GM10266 (cell line): ENCODE results near the gene QKI.

Experiments used
- DNase-seq: peaks from one replicate; pipeline ENCODE4 v3.0.0; 2012; ENCODE audit errors: extremely low spot score
- TF ChIP-seq, protein P1 (sequence below): IDR thresholded peaks from 2 replicates; pipeline ENCODE4 v1.5.1; 2012; ENCODE audit warnings: mild to moderate bottlenecking, low read depth; ENCODE audit not compliant: control insufficient read depth, insufficient read depth; ENCODE audit errors: missing control alignments

Gene QKI

DNA sequence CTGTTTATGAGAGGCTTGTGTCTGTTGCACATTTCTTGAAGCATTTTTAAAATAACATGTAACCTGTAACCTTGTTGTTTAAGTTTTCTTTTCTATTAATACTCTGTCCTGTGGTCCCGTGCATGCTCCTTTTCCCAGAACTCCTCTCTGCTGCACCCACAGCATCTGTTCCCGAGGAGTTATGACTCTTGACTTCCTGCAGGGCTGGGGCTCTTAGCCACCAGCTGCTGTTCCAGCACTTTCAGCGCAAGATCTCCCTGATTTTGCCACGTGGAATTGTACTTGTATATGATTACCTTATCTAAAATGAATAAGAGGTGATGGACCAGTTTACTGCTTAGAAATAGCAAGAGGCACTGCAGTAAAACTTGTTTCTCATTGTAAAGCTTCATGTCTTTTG, 150.6 kb downstream of the QKI start:
- DNase-seq, result no peak
- TF ChIP-seq, protein P1, sequence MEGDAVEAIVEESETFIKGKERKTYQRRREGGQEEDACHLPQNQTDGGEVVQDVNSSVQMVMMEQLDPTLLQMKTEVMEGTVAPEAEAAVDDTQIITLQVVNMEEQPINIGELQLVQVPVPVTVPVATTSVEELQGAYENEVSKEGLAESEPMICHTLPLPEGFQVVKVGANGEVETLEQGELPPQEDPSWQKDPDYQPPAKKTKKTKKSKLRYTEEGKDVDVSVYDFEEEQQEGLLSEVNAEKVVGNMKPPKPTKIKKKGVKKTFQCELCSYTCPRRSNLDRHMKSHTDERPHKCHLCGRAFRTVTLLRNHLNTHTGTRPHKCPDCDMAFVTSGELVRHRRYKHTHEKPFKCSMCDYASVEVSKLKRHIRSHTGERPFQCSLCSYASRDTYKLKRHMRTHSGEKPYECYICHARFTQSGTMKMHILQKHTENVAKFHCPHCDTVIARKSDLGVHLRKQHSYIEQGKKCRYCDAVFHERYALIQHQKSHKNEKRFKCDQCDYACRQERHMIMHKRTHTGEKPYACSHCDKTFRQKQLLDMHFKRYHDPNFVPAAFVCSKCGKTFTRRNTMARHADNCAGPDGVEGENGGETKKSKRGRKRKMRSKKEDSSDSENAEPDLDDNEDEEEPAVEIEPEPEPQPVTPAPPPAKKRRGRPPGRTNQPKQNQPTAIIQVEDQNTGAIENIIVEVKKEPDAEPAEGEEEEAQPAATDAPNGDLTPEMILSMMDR, result no peak

DNA sequence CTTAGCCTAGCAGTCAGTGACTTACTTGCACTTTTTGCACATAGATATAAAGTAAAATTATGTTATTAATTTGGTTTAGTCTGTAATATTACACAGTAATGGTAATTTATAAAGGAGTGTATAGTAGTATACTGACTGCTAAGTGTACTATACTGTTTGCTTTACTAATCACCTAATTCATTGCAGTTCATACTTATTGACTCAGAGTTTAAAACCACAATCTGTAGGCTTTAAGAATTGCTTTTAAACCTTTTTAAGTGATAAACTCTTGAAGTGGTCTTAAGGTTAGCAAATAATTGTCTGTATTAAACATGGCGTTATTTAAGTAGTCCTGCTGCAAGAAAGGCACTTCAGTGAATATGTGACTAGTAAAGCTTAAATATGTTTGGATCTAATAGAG, 151.5 kb downstream of the QKI start:
- no peak for DNase-seq
- TF ChIP-seq, protein P1, result no peak

GRCh38 chr6:163568275-163568674, 153.8 kb downstream of the QKI start:
- TF ChIP-seq, protein P1, result no peak
- DNase-seq, result no peak

- no peak for DNase-seq
- TF ChIP-seq, protein P1, result no peak
Observed at GRCh38 chr6:163570579-163571231, 156.2 kb downstream of the QKI start.

GRCh38 chr6:163571730-163572129, 157.2 kb downstream of the QKI start:
- no peak for DNase-seq
- TF ChIP-seq, protein P1, result no peak

DNA sequence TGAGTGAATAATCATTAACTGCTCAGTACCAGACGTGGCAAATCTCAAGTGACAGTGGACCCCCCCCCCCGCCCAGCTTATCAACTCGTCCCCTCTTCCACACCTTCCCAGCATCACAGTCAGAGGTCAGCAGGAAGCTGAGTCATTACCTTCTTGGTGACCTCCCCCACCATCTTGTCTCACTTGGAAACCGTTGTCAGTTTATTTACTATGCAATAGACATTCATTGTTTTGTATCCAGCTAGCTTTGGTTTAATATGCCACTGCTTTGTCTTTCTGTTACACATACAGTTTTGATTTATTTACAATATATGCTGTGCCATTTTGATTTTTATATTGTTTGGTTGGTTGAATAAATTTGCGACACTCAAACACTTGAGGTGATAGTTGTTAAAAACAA, 158.1 kb downstream of the QKI start:
- DNase-seq, result no peak
- TF ChIP-seq, protein P1, result no peak

- no peak for DNase-seq
- TF ChIP-seq, protein P1, result no peak
Observed at GRCh38 chr6:163573503-163574179, 159.1 kb downstream of the QKI start.
